SK-N-SH treated with all-trans-retinoic acid at 6 μM for 48 hours (cell line): ENCODE results near the gene DYSF.

ENCODE experiments used
- ATAC-seq: fragments of 200-7000 bp; cut with Tn5 transposase; 3 replicates; pipeline ENCODE4 v1.9.1; 2020; ENCODE audit warnings: mild to moderate bottlenecking, moderate library complexity
- ARNTL ChIP-seq: fragments of 450-650 bp; formaldehyde crosslinking; IDR thresholded peaks from 2 replicates; pipeline ENCODE4 v1.5.0; 2020; ENCODE audit warnings: low read depth, mild to moderate bottlenecking, moderate library complexity, borderline replicate concordance
- BACH2 ChIP-seq: fragments of 250-450 bp; sonication (Bioruptor Pico); IDR thresholded peaks from 2 replicates; pipeline ENCODE4 v1.9.0; 2021; ENCODE audit warnings: mild to moderate bottlenecking, borderline replicate concordance
- CSDC2 ChIP-seq: fragments of 250-450 bp; sonication (Bioruptor Pico); IDR thresholded peaks from 2 replicates; pipeline ENCODE4 v1.5.0; 2020; ENCODE audit warnings: mild to moderate bottlenecking, moderate library complexity
- ESRRG ChIP-seq: fragments of 250-450 bp; sonication (Bioruptor Pico); IDR thresholded peaks from 2 replicates; pipeline ENCODE4 v1.6.1; 2021; ENCODE audit warnings: mild to moderate bottlenecking
- GLIS3 ChIP-seq: fragments of 250-450 bp; sonication (Bioruptor Pico); IDR thresholded peaks from 2 replicates; pipeline ENCODE4 v1.5.0; 2020; ENCODE audit warnings: mild to moderate bottlenecking, moderate library complexity
- ISL1 ChIP-seq: fragments of 250-450 bp; sonication (Bioruptor Pico); IDR thresholded peaks from 2 replicates; pipeline ENCODE4 v2.1.2; 2022; ENCODE audit warnings: mild to moderate bottlenecking, moderate library complexity
- OSR1 ChIP-seq: fragments of 250-450 bp; sonication (Bioruptor Pico); IDR thresholded peaks from 2 replicates; pipeline ENCODE4 v1.8.0; 2022; ENCODE audit warnings: moderate library complexity, mild to moderate bottlenecking, inconsistent platforms
- PPARA ChIP-seq: fragments of 250-450 bp; sonication (Bioruptor Pico); IDR thresholded peaks from 2 replicates; pipeline ENCODE4 v1.5.0; 2020; ENCODE audit warnings: mild to moderate bottlenecking, borderline replicate concordance
- SNAI2 ChIP-seq: fragments of 250-450 bp; sonication (Bioruptor Pico); IDR thresholded peaks from 2 replicates; pipeline ENCODE4 v1.5.0; 2020; ENCODE audit warnings: mild to moderate bottlenecking, moderate library complexity
- TCF4 ChIP-seq: fragments of 250-450 bp; sonication (Bioruptor Pico); IDR thresholded peaks from 2 replicates; pipeline ENCODE4 v1.8.0; 2021; ENCODE audit warnings: mild to moderate bottlenecking, moderate library complexity, borderline replicate concordance
- ZC3H10 ChIP-seq: fragments of 250-450 bp; sonication (Bioruptor Pico); IDR thresholded peaks from 2 replicates; pipeline ENCODE4 v1.5.1; 2021; ENCODE audit warnings: mild to moderate bottlenecking, moderate library complexity
- ZFP3 ChIP-seq: fragments of 250-450 bp; sonication (Bioruptor Pico); IDR thresholded peaks from 2 replicates; pipeline ENCODE4 v1.5.0; 2020; ENCODE audit warnings: mild to moderate bottlenecking, moderate library complexity
- ZNF565 ChIP-seq: fragments of 450-650 bp; formaldehyde crosslinking; conservative IDR thresholded peaks from 2 replicates; pipeline ENCODE4 v1.5.0; 2020; ENCODE audit warnings: low read depth, mild to moderate bottlenecking, moderate library complexity
- ZNF70 ChIP-seq: fragments of 450-650 bp; formaldehyde crosslinking; IDR thresholded peaks from 2 replicates; pipeline ENCODE4 v1.5.0; 2020; ENCODE audit warnings: mild to moderate bottlenecking, moderate library complexity
- TF ChIP-seq, protein P1 (sequence below): fragments of 250-450 bp; sonication (Bioruptor Pico); IDR thresholded peaks from 2 replicates; pipeline ENCODE4 v1.8.0; 2020; ENCODE audit warnings: mild to moderate bottlenecking, moderate library complexity, borderline replicate concordance
- TF ChIP-seq, protein P2 (sequence below): fragments of 250-450 bp; sonication (Bioruptor Pico); IDR thresholded peaks from 2 replicates; pipeline ENCODE4 v1.8.0; 2021; ENCODE audit warnings: low read depth, mild to moderate bottlenecking, moderate library complexity, borderline replicate concordance
- TF ChIP-seq, protein P3 (sequence below): fragments of 250-450 bp; sonication (Bioruptor Pico); IDR thresholded peaks from 2 replicates; pipeline ENCODE4 v1.5.1; 2021; ENCODE audit warnings: mild to moderate bottlenecking, moderate library complexity
- TF ChIP-seq, protein P4 (sequence below): fragments of 250-450 bp; sonication (Bioruptor Pico); IDR thresholded peaks from 2 replicates; pipeline ENCODE4 v1.5.0; 2020; ENCODE audit warnings: mild to moderate bottlenecking, moderate library complexity
- TF ChIP-seq, protein P5 (sequence below): fragments of 250-450 bp; sonication (Bioruptor Pico); IDR thresholded peaks from 2 replicates; pipeline ENCODE4 v1.5.1; 2020; ENCODE audit warnings: low read depth, mild to moderate bottlenecking, moderate library complexity

The DYSF gene

DNA sequence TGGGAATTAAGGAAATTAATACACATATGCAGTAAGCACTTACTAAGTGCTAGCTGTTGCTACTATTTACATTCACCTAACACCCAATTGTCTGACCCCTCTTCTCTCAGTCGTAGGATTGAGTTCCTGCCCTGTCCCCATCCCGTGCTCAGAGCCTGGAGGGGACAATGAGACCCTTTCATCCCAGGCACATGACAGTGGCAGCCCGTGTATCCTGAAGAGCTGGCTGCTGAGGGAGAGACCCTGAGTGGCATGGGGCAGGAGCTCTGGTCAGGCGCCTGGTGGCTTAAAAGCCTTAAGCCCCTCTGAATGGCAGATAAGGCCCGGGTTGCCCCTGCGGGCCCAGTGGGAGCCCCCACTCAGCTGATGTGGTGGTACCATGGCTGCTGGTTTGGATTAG lies 99.0 kb downstream of the DYSF start:
- TF ChIP-seq GLIS3 (no peak), TCF4 (CRISPR knock-in tag) (no peak), BACH2 (CRISPR knock-in tag) (no peak), ISL1 (CRISPR knock-in tag) (no peak), ZFP3 (CRISPR knock-in tag) (no peak), CSDC2 (CRISPR knock-in tag) (no peak), OSR1 (CRISPR knock-in tag) (no peak), ZNF70 (CRISPR knock-in tag) (no peak), ESRRG (CRISPR knock-in tag) (no peak), ZNF565 (CRISPR knock-in tag) (no peak), ZC3H10 (CRISPR knock-in tag) (no peak), PPARA (CRISPR knock-in tag) (no peak), ARNTL (CRISPR knock-in tag) (no peak)
- TF ChIP-seq, protein P1, sequence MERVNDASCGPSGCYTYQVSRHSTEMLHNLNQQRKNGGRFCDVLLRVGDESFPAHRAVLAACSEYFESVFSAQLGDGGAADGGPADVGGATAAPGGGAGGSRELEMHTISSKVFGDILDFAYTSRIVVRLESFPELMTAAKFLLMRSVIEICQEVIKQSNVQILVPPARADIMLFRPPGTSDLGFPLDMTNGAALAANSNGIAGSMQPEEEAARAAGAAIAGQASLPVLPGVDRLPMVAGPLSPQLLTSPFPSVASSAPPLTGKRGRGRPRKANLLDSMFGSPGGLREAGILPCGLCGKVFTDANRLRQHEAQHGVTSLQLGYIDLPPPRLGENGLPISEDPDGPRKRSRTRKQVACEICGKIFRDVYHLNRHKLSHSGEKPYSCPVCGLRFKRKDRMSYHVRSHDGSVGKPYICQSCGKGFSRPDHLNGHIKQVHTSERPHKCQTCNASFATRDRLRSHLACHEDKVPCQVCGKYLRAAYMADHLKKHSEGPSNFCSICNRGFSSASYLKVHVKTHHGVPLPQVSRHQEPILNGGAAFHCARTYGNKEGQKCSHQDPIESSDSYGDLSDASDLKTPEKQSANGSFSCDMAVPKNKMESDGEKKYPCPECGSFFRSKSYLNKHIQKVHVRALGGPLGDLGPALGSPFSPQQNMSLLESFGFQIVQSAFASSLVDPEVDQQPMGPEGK (CRISPR knock-in tag), result no peak
- TF ChIP-seq, protein P2, sequence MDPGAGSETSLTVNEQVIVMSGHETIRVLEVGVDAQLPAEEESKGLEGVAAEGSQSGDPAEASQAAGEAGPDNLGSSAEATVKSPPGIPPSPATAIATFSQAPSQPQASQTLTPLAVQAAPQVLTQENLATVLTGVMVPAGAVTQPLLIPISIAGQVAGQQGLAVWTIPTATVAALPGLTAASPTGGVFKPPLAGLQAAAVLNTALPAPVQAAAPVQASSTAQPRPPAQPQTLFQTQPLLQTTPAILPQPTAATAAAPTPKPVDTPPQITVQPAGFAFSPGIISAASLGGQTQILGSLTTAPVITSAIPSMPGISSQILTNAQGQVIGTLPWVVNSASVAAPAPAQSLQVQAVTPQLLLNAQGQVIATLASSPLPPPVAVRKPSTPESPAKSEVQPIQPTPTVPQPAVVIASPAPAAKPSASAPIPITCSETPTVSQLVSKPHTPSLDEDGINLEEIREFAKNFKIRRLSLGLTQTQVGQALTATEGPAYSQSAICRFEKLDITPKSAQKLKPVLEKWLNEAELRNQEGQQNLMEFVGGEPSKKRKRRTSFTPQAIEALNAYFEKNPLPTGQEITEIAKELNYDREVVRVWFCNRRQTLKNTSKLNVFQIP, result no peak
- TF ChIP-seq, protein P3, sequence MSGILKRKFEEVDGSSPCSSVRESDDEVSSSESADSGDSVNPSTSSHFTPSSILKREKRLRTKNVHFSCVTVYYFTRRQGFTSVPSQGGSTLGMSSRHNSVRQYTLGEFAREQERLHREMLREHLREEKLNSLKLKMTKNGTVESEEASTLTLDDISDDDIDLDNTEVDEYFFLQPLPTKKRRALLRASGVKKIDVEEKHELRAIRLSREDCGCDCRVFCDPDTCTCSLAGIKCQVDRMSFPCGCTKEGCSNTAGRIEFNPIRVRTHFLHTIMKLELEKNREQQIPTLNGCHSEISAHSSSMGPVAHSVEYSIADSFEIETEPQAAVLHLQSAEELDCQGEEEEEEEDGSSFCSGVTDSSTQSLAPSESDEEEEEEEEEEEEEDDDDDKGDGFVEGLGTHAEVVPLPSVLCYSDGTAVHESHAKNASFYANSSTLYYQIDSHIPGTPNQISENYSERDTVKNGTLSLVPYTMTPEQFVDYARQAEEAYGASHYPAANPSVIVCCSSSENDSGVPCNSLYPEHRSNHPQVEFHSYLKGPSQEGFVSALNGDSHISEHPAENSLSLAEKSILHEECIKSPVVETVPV (CRISPR knock-in tag), result no peak
- TF ChIP-seq, protein P4, sequence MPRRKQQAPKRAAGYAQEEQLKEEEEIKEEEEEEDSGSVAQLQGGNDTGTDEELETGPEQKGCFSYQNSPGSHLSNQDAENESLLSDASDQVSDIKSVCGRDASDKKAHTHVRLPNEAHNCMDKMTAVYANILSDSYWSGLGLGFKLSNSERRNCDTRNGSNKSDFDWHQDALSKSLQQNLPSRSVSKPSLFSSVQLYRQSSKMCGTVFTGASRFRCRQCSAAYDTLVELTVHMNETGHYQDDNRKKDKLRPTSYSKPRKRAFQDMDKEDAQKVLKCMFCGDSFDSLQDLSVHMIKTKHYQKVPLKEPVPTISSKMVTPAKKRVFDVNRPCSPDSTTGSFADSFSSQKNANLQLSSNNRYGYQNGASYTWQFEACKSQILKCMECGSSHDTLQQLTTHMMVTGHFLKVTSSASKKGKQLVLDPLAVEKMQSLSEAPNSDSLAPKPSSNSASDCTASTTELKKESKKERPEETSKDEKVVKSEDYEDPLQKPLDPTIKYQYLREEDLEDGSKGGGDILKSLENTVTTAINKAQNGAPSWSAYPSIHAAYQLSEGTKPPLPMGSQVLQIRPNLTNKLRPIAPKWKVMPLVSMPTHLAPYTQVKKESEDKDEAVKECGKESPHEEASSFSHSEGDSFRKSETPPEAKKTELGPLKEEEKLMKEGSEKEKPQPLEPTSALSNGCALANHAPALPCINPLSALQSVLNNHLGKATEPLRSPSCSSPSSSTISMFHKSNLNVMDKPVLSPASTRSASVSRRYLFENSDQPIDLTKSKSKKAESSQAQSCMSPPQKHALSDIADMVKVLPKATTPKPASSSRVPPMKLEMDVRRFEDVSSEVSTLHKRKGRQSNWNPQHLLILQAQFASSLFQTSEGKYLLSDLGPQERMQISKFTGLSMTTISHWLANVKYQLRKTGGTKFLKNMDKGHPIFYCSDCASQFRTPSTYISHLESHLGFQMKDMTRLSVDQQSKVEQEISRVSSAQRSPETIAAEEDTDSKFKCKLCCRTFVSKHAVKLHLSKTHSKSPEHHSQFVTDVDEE (CRISPR knock-in tag), result no peak
- TF ChIP-seq, protein P5, sequence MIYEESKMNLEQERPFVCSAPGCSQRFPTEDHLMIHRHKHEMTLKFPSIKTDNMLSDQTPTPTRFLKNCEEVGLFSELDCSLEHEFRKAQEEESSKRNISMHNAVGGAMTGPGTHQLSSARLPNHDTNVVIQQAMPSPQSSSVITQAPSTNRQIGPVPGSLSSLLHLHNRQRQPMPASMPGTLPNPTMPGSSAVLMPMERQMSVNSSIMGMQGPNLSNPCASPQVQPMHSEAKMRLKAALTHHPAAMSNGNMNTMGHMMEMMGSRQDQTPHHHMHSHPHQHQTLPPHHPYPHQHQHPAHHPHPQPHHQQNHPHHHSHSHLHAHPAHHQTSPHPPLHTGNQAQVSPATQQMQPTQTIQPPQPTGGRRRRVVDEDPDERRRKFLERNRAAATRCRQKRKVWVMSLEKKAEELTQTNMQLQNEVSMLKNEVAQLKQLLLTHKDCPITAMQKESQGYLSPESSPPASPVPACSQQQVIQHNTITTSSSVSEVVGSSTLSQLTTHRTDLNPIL (CRISPR knock-in tag), result no peak
- ATAC-seq, result no peak

DNA sequence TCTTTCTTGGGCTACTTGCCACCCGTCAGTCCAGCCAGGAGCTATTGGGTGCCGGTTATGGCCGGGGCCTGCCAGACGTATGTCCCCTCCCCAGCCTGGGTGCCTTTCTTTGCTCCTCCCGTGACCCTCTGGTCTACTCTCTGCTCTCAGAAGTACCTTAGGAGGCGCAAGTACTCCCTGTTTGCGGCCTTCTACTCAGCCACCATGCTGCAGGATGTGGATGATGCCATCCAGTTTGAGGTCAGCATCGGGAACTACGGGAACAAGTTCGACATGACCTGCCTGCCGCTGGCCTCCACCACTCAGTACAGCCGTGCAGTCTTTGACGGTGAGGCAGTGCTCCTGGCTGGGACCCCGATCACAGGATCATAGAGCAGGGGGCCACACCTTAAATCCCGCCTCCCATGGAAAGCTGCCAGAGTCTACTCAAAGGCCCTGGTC lies 99.5 kb downstream of the DYSF start:
- no peak for ATAC-seq

DNA sequence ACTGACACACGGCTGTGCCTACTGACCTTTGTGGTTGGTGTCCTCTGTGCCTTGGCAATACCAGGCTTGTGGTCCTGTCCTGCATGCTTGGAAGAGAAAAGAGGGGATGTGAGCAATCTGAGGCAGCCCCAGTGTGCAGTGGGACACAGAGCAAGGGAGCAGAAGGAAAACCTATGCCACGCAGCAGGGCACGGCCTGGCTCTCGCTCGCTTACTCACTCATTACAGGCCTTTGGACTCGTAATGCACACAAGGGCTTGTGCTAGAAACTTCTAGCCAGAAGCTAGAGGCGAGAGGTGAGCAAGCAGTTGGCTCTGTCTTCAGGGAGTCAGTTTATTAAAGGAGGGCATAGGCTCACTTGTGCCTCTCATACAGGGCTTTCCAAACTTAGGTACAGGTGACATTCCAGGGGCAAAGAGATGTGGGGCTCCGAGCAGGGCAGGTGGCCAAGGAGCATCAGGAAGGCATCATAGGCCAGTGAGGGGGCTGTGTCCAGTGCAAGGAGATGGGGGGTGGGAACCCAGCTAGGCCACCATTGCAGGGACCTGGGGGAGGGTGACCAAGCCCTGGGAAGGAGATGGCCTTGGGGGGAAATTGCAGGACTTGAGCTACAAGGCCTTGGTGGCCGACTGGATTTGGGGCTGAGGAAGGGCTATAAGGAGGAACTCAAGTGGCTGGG lies 100.8 kb downstream of the DYSF start:
- TF ChIP-seq TCF4 (CRISPR knock-in tag), result no peak
- no peak for TF ChIP-seq OSR1 (CRISPR knock-in tag)
- no peak for TF ChIP-seq ZNF70 (CRISPR knock-in tag)
- no peak for TF ChIP-seq CSDC2 (CRISPR knock-in tag)
- TF ChIP-seq ZFP3 (CRISPR knock-in tag), result no peak
- no peak for TF ChIP-seq SNAI2 (CRISPR knock-in tag)
- TF ChIP-seq ZC3H10 (CRISPR knock-in tag), result no peak
- TF ChIP-seq ARNTL (CRISPR knock-in tag), result no peak
- TF ChIP-seq ZNF565 (CRISPR knock-in tag), result no peak
- TF ChIP-seq, protein P3 (CRISPR knock-in tag), result no peak
- TF ChIP-seq, protein P4 (CRISPR knock-in tag), result no peak
- TF ChIP-seq, protein P1 (CRISPR knock-in tag), result no peak
- ATAC-seq, result no peak

More for the DNA sequence above, 99.5 kb downstream of the DYSF start:
- TF ChIP-seq ESRRG (CRISPR knock-in tag) (no peak), OSR1 (CRISPR knock-in tag) (no peak)
